OCI-LY7 (cell line): ENCODE data around the gene LOXHD1. TPM values are rescaled to one million over a fixed set of nuclear protein-coding genes. Genes with fewer than 3 reads are reported as not detected.

Experiments used
- BruUV-seq: library from RNA; stranded (reverse); fragments of 400-500 nt; replicated peaks from 2 replicates; lab custom pipeline; 2021; lab: Mats Ljungman, UMichigan
- CTCF ChIA-PET: fragments of 300-600 bp; sonication (Branson Sonifier 250); formaldehyde crosslinking; loops from one replicate; lab custom pipeline; 2022; ENCODE audit warnings: antibody characterized with exemption; ENCODE audit not compliant: unreplicated experiment; lab: Charles Lee
- POLR2A ChIA-PET: fragments of 300-600 bp; sonication (Branson Sonifier 250); formaldehyde crosslinking; loops from one replicate; lab custom pipeline; 2022; ENCODE audit warnings: antibody characterized with exemption; lab: Charles Lee
- DNase-seq: peaks from one replicate; pipeline ENCODE4 v3.0.0-alpha.2; 2015; ENCODE audit warnings: low spot score
- H2AFZ ChIP-seq: fragments of 200-600 bp; sonication (generic), shearing (Covaris generic); 2 replicates; pipeline ENCODE4 v1.6.1; 2014; ENCODE audit warnings: mild to moderate bottlenecking, antibody characterized with exemption, low read length, moderate library complexity
- H3K27ac ChIP-seq: fragments of 200-600 bp; sonication (generic); 2 replicates; pipeline ENCODE4 v1.5.1; 2014; ENCODE audit warnings: mixed run types, low read depth, mild to moderate bottlenecking, moderate library complexity, low read length, inconsistent platforms; ENCODE audit not compliant: poor library complexity, severe bottlenecking
- H3K36me3 ChIP-seq: fragments of 200-600 bp; sonication (generic); 2 replicates; pipeline ENCODE4 v1.6.1; 2014; ENCODE audit warnings: mild to moderate bottlenecking, antibody characterized with exemption, low read length, moderate library complexity, mixed read lengths; ENCODE audit not compliant: insufficient read depth
- H3K4me1 ChIP-seq: fragments of 200-600 bp; sonication (generic); 2 replicates; pipeline ENCODE4 v1.5.1; 2014; ENCODE audit warnings: mild to moderate bottlenecking, low read length; ENCODE audit not compliant: insufficient read depth, poor library complexity, severe bottlenecking
- H3K4me2 ChIP-seq: fragments of 200-600 bp; sonication (generic); 2 replicates; pipeline ENCODE4 v1.6.1; 2014; ENCODE audit warnings: mild to moderate bottlenecking, low read length
- H3K4me3 ChIP-seq: fragments of 200-600 bp; sonication (generic); 2 replicates; pipeline ENCODE4 v1.5.1; 2014; ENCODE audit warnings: mild to moderate bottlenecking, low read depth, low read length; ENCODE audit not compliant: poor library complexity, severe bottlenecking
- H3K79me2 ChIP-seq: fragments of 200-600 bp; sonication (generic); 2 replicates; pipeline ENCODE4 v1.6.1; 2016; ENCODE audit warnings: low read depth, mild to moderate bottlenecking, low read length, moderate library complexity, mixed read lengths; ENCODE audit not compliant: insufficient read depth
- H3K9me2 ChIP-seq: fragments of 200-600 bp; sonication (generic); 2 replicates; pipeline ENCODE4 v1.6.1; 2016; ENCODE audit warnings: mild to moderate bottlenecking, low read length, mixed read lengths; ENCODE audit not compliant: insufficient read depth
- H3K9me3 ChIP-seq: fragments of 200-600 bp; sonication (generic); 2 replicates; pipeline ENCODE4 v1.6.1; 2014; ENCODE audit warnings: mild to moderate bottlenecking, mixed run types, low read length, mixed read lengths
- H4K20me1 ChIP-seq: fragments of 200-600 bp; sonication (generic); 2 replicates; pipeline ENCODE4 v1.6.1; 2014; ENCODE audit warnings: mild to moderate bottlenecking, antibody characterized with exemption, low read length, moderate library complexity, mixed read lengths; ENCODE audit not compliant: insufficient read depth
- EZH2phosphoT487 ChIP-seq: fragments of 200-600 bp; sonication (generic); IDR thresholded peaks from 2 replicates; pipeline ENCODE4 v1.6.1; 2018; ENCODE audit warnings: low read depth, borderline replicate concordance, mild to moderate bottlenecking, mixed run types, antibody characterized with exemption, low read length, moderate library complexity, mixed read lengths
- intact Hi-C: fragments of 100-400 bp; cut with micrococcal nuclease; formaldehyde crosslinking; loops from one replicate; pipeline ENCODE4 v1.10.0; 2022; ENCODE audit not compliant: unreplicated experiment
- total RNA-seq, 2 experiments: library from RNA; depleted of rRNA in 1 of 2; stranded (reverse); fragments of >200 nt in 1 of 2; shearing (Covaris generic) in 1 of 2; gene quantifications; 2 replicates each; pipeline ENCODE4 v1.2.3, GENCODE V29; 2014 to 2022
- TF ChIP-seq, protein P1 (sequence below): fragments of 200-600 bp; sonication (generic); conservative IDR thresholded peaks from 2 replicates; pipeline ENCODE4 v1.5.1; 2014; ENCODE audit warnings: mild to moderate bottlenecking, antibody characterized with exemption, low read length, moderate library complexity, mixed read lengths

LOXHD1 gene
- total RNA-seq, 2 experiments from 2014 or later: not detected

DNA sequence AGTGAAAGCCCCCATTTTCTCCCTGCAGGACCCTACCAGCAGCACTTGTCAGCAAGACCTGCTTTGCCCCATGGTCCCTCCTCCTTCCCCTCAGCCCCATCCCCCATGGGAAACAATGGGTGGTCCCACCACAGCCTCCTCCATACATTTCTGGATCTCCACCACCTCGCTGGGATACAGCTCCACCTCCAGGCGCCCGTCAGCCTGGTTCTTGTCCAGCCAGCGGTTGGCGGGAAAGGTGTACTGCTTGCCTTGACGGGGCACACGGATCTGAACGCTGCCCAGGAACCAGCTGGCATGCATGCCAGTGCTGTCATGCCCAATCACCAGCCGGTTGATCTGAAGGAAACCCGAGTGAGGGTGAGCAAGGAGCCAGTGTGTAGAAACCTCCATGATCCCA lies 90.9 kb downstream of the LOXHD1 start:
- H3K4me1 ChIP-seq: no peaks in the 10 kb centered on the region
- H3K27ac ChIP-seq: no peak overlapping the region
- no peaks in the 10 kb centered on the region for H3K9me2 ChIP-seq
- no peak for TF ChIP-seq EZH2phosphoT487
- TF ChIP-seq, protein P1, sequence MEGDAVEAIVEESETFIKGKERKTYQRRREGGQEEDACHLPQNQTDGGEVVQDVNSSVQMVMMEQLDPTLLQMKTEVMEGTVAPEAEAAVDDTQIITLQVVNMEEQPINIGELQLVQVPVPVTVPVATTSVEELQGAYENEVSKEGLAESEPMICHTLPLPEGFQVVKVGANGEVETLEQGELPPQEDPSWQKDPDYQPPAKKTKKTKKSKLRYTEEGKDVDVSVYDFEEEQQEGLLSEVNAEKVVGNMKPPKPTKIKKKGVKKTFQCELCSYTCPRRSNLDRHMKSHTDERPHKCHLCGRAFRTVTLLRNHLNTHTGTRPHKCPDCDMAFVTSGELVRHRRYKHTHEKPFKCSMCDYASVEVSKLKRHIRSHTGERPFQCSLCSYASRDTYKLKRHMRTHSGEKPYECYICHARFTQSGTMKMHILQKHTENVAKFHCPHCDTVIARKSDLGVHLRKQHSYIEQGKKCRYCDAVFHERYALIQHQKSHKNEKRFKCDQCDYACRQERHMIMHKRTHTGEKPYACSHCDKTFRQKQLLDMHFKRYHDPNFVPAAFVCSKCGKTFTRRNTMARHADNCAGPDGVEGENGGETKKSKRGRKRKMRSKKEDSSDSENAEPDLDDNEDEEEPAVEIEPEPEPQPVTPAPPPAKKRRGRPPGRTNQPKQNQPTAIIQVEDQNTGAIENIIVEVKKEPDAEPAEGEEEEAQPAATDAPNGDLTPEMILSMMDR: no peak
- no peaks in the 10 kb centered on the region for H3K9me3 ChIP-seq
- H2AFZ ChIP-seq: no peak overlapping the region
- no peak overlapping the region for H3K4me3 ChIP-seq
- no TSS peak for BruUV-seq
- no peaks in the 10 kb centered on the region for H4K20me1 ChIP-seq
- intact Hi-C loops: no loop called here
- H3K36me3 ChIP-seq: no peaks in the 10 kb centered on the region
- no peak for DNase-seq
- CTCF ChIA-PET: no interaction called here
- H3K79me2 ChIP-seq: no peaks in the 10 kb centered on the region
- POLR2A ChIA-PET: no interaction called here
- no peak overlapping the region for H3K4me2 ChIP-seq

DNA sequence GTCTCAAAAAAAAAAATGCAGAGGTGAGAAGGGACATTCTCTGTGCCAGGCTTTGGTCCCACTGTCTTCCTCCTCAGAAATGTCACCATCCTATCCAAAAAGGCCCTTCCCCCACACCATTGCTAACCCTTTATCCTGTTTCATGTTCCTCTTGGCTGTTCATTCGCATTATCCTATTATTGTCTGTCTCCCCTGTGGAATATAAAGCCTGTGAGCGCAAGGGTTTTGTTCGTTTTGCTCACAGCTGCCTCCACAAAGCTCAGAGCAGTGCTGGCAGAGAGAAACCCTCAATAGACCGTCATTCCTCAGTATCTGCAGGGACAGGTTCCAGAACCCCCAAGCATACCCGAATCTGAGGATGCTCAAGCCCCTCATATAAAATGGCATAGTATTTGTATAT lies 91.8 kb downstream of the LOXHD1 start:
- H2AFZ ChIP-seq: no peak overlapping the region
- H3K4me1 ChIP-seq: no peaks in the 10 kb centered on the region
- no peak overlapping the region for H3K4me3 ChIP-seq
- no peak overlapping the region for H3K4me2 ChIP-seq
- no peaks in the 10 kb centered on the region for H3K36me3 ChIP-seq
- no peak for DNase-seq
- TF ChIP-seq, protein P1: no peak
- TF ChIP-seq EZH2phosphoT487: no peak
- POLR2A ChIA-PET: no interaction called here
- H3K27ac ChIP-seq: no peak overlapping the region
- CTCF ChIA-PET: no interaction called here
- no peaks in the 10 kb centered on the region for H3K79me2 ChIP-seq
- H4K20me1 ChIP-seq: no peaks in the 10 kb centered on the region
- no TSS peak for BruUV-seq
- H3K9me2 ChIP-seq: no peaks in the 10 kb centered on the region
- H3K9me3 ChIP-seq: no peaks in the 10 kb centered on the region
- intact Hi-C loops: no loop called here

DNA sequence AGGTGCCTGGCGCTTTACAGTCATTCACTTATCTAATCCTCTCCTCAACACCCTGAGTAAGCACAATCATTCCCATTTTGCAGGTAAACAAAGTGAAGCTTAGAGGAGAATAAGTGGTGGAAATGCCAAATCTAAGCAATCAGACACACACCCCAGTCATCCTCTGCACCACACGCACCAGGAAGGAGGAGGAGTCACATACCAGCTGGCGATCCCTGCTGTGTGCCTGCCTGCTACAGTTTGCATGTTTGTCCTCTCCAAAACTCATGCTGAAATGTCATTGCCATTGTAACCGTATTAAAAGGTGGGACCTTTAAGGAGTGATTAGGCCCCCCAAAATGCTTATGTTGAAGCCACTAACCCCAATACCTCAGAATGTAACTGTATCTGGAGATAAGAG lies 93.7 kb downstream of the LOXHD1 start:
- H2AFZ ChIP-seq: no peak overlapping the region
- CTCF ChIA-PET: no interaction called here
- no peak overlapping the region for H3K4me3 ChIP-seq
- TF ChIP-seq, protein P1: no peak
- POLR2A ChIA-PET: no interaction called here
- H3K9me2 ChIP-seq: no peaks in the 10 kb centered on the region
- intact Hi-C loops: no loop called here
- H3K79me2 ChIP-seq: no peaks in the 10 kb centered on the region
- H3K27ac ChIP-seq: no peak overlapping the region
- BruUV-seq: no TSS peak
- DNase-seq: no peak
- no peaks in the 10 kb centered on the region for H3K36me3 ChIP-seq
- H3K9me3 ChIP-seq: no peaks in the 10 kb centered on the region
- no peaks in the 10 kb centered on the region for H3K4me1 ChIP-seq
- no peaks in the 10 kb centered on the region for H4K20me1 ChIP-seq
- no peak overlapping the region for H3K4me2 ChIP-seq
